H1 (cell line): ENCODE data around the gene AGAP3. TPM values are rescaled to one million over a fixed set of nuclear protein-coding genes. Genes with fewer than 3 reads are reported as not detected.

ENCODE experiments used
- CTCF ChIA-PET: fragments of 300-600 bp; sonication (Branson Sonifier 250); formaldehyde crosslinking; loops from one replicate; lab custom pipeline; 2021; ENCODE audit not compliant: partially characterized antibody; lab: Charles Lee
- POLR2A ChIA-PET: fragments of 300-600 bp; sonication (Branson Sonifier 250); formaldehyde crosslinking; loops from one replicate; lab custom pipeline; 2021; ENCODE audit warnings: inconsistent platforms; ENCODE audit not compliant: partially characterized antibody; lab: Charles Lee
- DNase-seq, 2 experiments: peaks; one replicate each; pipeline versions ENCODE4 v3.0.0 to v3.0.0-alpha.2; 2010 to 2022; ENCODE audit warnings: low spot score in 2 of 2, low read depth in 1 of 2, mixed read lengths in 1 of 2
- FAIRE-seq: peaks from 2 replicates; lab custom pipeline; 2011; peaks lifted over from hg19 to GRCh38; lab: Jason Lieb, UNC
- H2AFZ ChIP-seq: 2 replicates; pipeline ENCODE4 v1.8.1; 2012; ENCODE audit warnings: low read length, inconsistent platforms
- H2AK5ac ChIP-seq: 2 replicates; pipeline ENCODE4 v1.6.1; 2013; ENCODE audit warnings: low read depth, low read length
- H2BK120ac ChIP-seq: replicated peaks from 2 replicates; pipeline ENCODE3; 2013; ENCODE audit warnings: low read depth, low read length, inconsistent platforms
- H2BK12ac ChIP-seq: 2 replicates; pipeline ENCODE4 v1.6.1; 2013; ENCODE audit warnings: low read depth, low read length
- H2BK15ac ChIP-seq: 2 replicates; pipeline ENCODE4 v1.6.1; 2013; ENCODE audit warnings: low read length
- H2BK20ac ChIP-seq: 2 replicates; pipeline ENCODE4 v1.6.1; 2013; ENCODE audit warnings: low read length
- H2BK5ac ChIP-seq: 2 replicates; pipeline ENCODE4 v1.6.1; 2013; ENCODE audit warnings: low read depth, low read length
- H3K14ac ChIP-seq: 2 replicates; pipeline ENCODE4 v1.6.1; 2013; ENCODE audit warnings: inconsistent platforms; ENCODE audit not compliant: insufficient read length
- H3K18ac ChIP-seq: 2 replicates; pipeline ENCODE4 v1.6.1; 2013; ENCODE audit warnings: low read length; ENCODE audit errors: extremely low read depth
- H3K23ac ChIP-seq: 2 replicates; pipeline ENCODE4 v1.6.1; 2013; ENCODE audit warnings: inconsistent platforms; ENCODE audit not compliant: insufficient read length
- H3K23me2 ChIP-seq: 2 replicates; pipeline ENCODE4 v1.6.1; 2013; ENCODE audit warnings: low read depth, low read length
- H3K27ac ChIP-seq: 2 replicates; pipeline ENCODE4 v1.6.1; 2011; ENCODE audit warnings: low read depth, low read length, inconsistent platforms
- H3K27me3 ChIP-seq, 4 experiments: replicated peaks in 1 of 4; 1 replicate in 1 of 4; 2 replicates in 3 of 4; pipeline versions ENCODE4 v1.6.1 to v1.8.1; 2011 to 2013; ENCODE audit warnings: low read length in 3 of 4, mild to moderate bottlenecking in 3 of 4, inconsistent platforms in 2 of 4, mixed read lengths in 2 of 4, moderate library complexity in 1 of 4; ENCODE audit not compliant: control insufficient read depth in 3 of 4, insufficient read depth in 3 of 4; ENCODE audit errors: extremely low read depth in 1 of 4
- H3K36me3 ChIP-seq, 4 experiments: 2 replicates each; pipeline versions ENCODE4 v1.6.1 to v1.8.1; 2011 to 2013; ENCODE audit warnings: mild to moderate bottlenecking in 4 of 4, low read length in 3 of 4, moderate library complexity in 2 of 4, control low read depth in 1 of 4, inconsistent platforms in 1 of 4; ENCODE audit not compliant: insufficient read depth in 4 of 4, control insufficient read depth in 2 of 4
- H3K4ac ChIP-seq: replicated peaks from 2 replicates; pipeline ENCODE3; 2013; ENCODE audit warnings: low read length, low read depth, mixed read lengths, inconsistent platforms; ENCODE audit not compliant: insufficient read length
- H3K4me1 ChIP-seq, 4 experiments: replicated peaks in 1 of 4; 1 replicate in 1 of 4; 2 replicates in 3 of 4; pipeline versions ENCODE4 v1.6.1 to v1.8.1; 2011 to 2013; ENCODE audit warnings: low read length in 3 of 4, inconsistent platforms in 2 of 4, mixed read lengths in 1 of 4; ENCODE audit not compliant: insufficient read depth in 4 of 4, control insufficient read depth in 3 of 4
- H3K4me2 ChIP-seq, 2 experiments: 2 replicates each; pipeline versions ENCODE4 v1.6.1 to v1.8.1; 2011 to 2013; ENCODE audit warnings: low read depth in 2 of 2, low read length in 2 of 2, control low read depth in 1 of 2, inconsistent platforms in 1 of 2, mild to moderate bottlenecking in 1 of 2; ENCODE audit not compliant: insufficient read depth in 1 of 2
- H3K4me3 ChIP-seq, 4 experiments: fragments of 200-600, 300-600 bp in 1 of 4; sonication (generic), shearing (Covaris generic), sonication (Bioruptor Twin) in 1 of 4; 2 replicates each; pipeline versions ENCODE4 v1.5.1 to v1.8.1; 2011 to 2016; ENCODE audit warnings: low read length in 4 of 4, low read depth in 3 of 4, control low read depth in 2 of 4, inconsistent platforms in 2 of 4, mild to moderate bottlenecking in 2 of 4, mixed read lengths in 1 of 4, moderate library complexity in 1 of 4; ENCODE audit not compliant: insufficient read depth in 2 of 4; ENCODE audit errors: extremely low read depth in 1 of 4
- H3K56ac ChIP-seq: replicated peaks from 2 replicates; pipeline ENCODE3; 2013; ENCODE audit warnings: low read depth, mild to moderate bottlenecking, mixed read lengths, low read length, inconsistent platforms; ENCODE audit not compliant: insufficient read length
- H3K79me1 ChIP-seq: 2 replicates; pipeline ENCODE4 v1.6.1; 2013; ENCODE audit warnings: low read depth, low read length, control low read depth
- H3K79me2 ChIP-seq, 2 experiments: 2 replicates each; pipeline versions ENCODE4 v1.6.1 to v1.8.1; 2012 to 2013; ENCODE audit warnings: low read length in 2 of 2, mild to moderate bottlenecking in 2 of 2, inconsistent platforms in 1 of 2; ENCODE audit not compliant: insufficient read depth in 2 of 2, control insufficient read depth in 1 of 2
- H3K9ac ChIP-seq, 4 experiments: replicated peaks in 1 of 4; 1 replicate in 1 of 4; 2 replicates in 3 of 4; pipeline versions ENCODE4 v1.6.1 to v1.8.1; 2011 to 2013; ENCODE audit warnings: low read depth in 3 of 4, low read length in 3 of 4, control low read depth in 2 of 4, mild to moderate bottlenecking in 2 of 4, moderate library complexity in 2 of 4, inconsistent platforms in 1 of 4; ENCODE audit errors: extremely low read depth in 1 of 4
- H3K9me3 ChIP-seq, 2 experiments: 2 replicates each; pipeline versions ENCODE4 v1.6.1 to v1.8.1; 2012 to 2013; ENCODE audit warnings: mild to moderate bottlenecking in 2 of 2, moderate library complexity in 2 of 2, control low read depth in 1 of 2, inconsistent platforms in 1 of 2, low read depth in 1 of 2, low read length in 1 of 2, mixed read lengths in 1 of 2; ENCODE audit not compliant: insufficient read depth in 2 of 2
- H4K20me1 ChIP-seq, 2 experiments: replicated peaks in 1 of 2; 2 replicates each; pipeline versions ENCODE3 to v1.8.1; 2011 to 2013; ENCODE audit warnings: inconsistent platforms in 2 of 2, low read length in 2 of 2, mild to moderate bottlenecking in 1 of 2; ENCODE audit not compliant: insufficient read depth in 2 of 2, control insufficient read depth in 1 of 2
- H4K5ac ChIP-seq: 2 replicates; pipeline ENCODE4 v1.6.1; 2013; ENCODE audit warnings: low read length, low read depth, mixed read lengths, inconsistent platforms; ENCODE audit not compliant: insufficient read length
- H4K8ac ChIP-seq: 2 replicates; pipeline ENCODE4 v1.8.0; 2013; ENCODE audit warnings: mild to moderate bottlenecking, moderate library complexity, low read length, inconsistent platforms; ENCODE audit not compliant: insufficient read depth; ENCODE audit errors: extremely low read depth
- H4K91ac ChIP-seq: replicated peaks from 2 replicates; pipeline ENCODE3; 2013; ENCODE audit warnings: low read length, mixed read lengths, inconsistent platforms; ENCODE audit not compliant: insufficient read length
- EGR1 ChIP-seq: IDR thresholded peaks from 2 replicates; pipeline ENCODE4 v1.6.1; 2011; ENCODE audit warnings: low read depth, low read length, borderline replicate concordance
- SP1 ChIP-seq: IDR thresholded peaks from 2 replicates; pipeline ENCODE4 v1.6.1; 2011; ENCODE audit warnings: low read depth, low read length
- WGBS, 2 experiments: shearing (Covaris generic) in 1 of 2; methylation state at CpG; one replicate each; pipeline versions ENCODE4 v1.1.6 to v1.1.7; 2013 to 2015; ENCODE audit warnings: low lambda C conversion rate in 2 of 2, mixed read lengths in 2 of 2, inconsistent platforms in 1 of 2, low coverage in 1 of 2, missing lambda C conversion rate in 1 of 2; ENCODE audit not compliant: insufficient replicate concordance in 2 of 2, insufficient coverage in 1 of 2, insufficient read length in 1 of 2; ENCODE audit errors: extremely low coverage in 1 of 2, missing lambda C conversion rate in 1 of 2; 5-methylcytosine and 5-hydroxymethylcytosine counted together
- polyA plus RNA-seq, 7 experiments: library from polyadenylated mRNA; depleted of rRNA in 3 of 7; stranded (reverse) in 5 of 7; unstranded in 2 of 7; fragments of >200 nt in 5 of 7; fragments of 200-250 nt in 2 of 7; gene quantifications; 1 replicate in 5 of 7; 2 replicates in 1 of 7; 4 replicates in 1 of 7; pipeline versions ENCODE4 v1.2.1 to v1.2.3, GENCODE V29; 2011 to 2013; ENCODE audit warnings: missing spikeins in 2 of 7, mixed read lengths in 2 of 7
- total RNA-seq: library from RNA; stranded (reverse); fragmentation: NEBNext Ultra II Directional; extraction: Animal tissue kit (Norgen Biotek cat#: 25700); gene quantifications from 2 replicates; pipeline ENCODE4 v1.2.1, GENCODE V29; 2021

The AGAP3 gene
- total and polyA plus RNA-seq, 2 of the 8 experiments (the other 6 are each of a cell fraction or from before 2014, with no cell fraction given): 66.4 to 120 TPM

GRCh38 chr7:151045967-151046366 lies 40.3 kb upstream of the AGAP3 start:
- no peak overlapping the region for H2AK5ac ChIP-seq
- no peaks in the 10 kb centered on the region for H3K79me1 ChIP-seq
- ChIA-PET POLR2A (interaction anchor here (0.9 kb wide), 1 partner anchor 42 kb away, joined by 3 read pairs; no protein-coding TSS in a partner anchor), CTCF (interaction anchor here (1.1 to 3.5 kb wide), 5 partner anchors 11 to 65 kb away, joined by 3 to 20 read pairs (median 8); partner anchors contain the start of gene CDK5)
- peaks cover 4 to 26% (median 17%) of the 10 kb centered on the region in 4 experiments for H3K27me3 ChIP-seq
- WGBS, 2 experiments: 84% methylated on average over 9 of the region's 9 CpGs; no CpG with 5 or more reads in 1 of the 2 experiments
- H3K56ac ChIP-seq: no peak overlapping the region
- no peak overlapping the region for H2AFZ ChIP-seq
- H3K9me3 ChIP-seq: no peaks in the 10 kb centered on the region
- no peak overlapping the region for H4K91ac ChIP-seq
- no peaks in the 10 kb centered on the region for H3K79me2 ChIP-seq
- H3K4me3 ChIP-seq: no peak overlapping the region
- no peak overlapping the region for H3K4me2 ChIP-seq
- H3K18ac ChIP-seq: no peak overlapping the region
- peaks cover 0 to 6% (median 3%) of the 10 kb centered on the region in 4 experiments; a peak in 3 of 7 replicates for H3K4me1 ChIP-seq
- H2BK15ac ChIP-seq: no peak overlapping the region
- no peak overlapping the region for H3K23ac ChIP-seq
- no peak overlapping the region for H2BK20ac ChIP-seq
- no peak overlapping the region for H4K8ac ChIP-seq
- DNase-seq: no peak
- H2BK12ac ChIP-seq: no peak overlapping the region
- H3K23me2 ChIP-seq: peaks cover 2% of the 10 kb centered on the region; the same call in 1 of the 2 replicates
- H4K5ac ChIP-seq: no peak overlapping the region
- H3K9ac ChIP-seq: no peak overlapping the region
- H2BK5ac ChIP-seq: no peak overlapping the region
- H3K36me3 ChIP-seq: no peaks in the 10 kb centered on the region
- no peak overlapping the region for H3K4ac ChIP-seq
- H3K14ac ChIP-seq: no peak overlapping the region
- H3K27ac ChIP-seq: no peak overlapping the region
- H4K20me1 ChIP-seq: peaks cover 2 to 8% of the 10 kb centered on the region in 2 experiments
- TF ChIP-seq EGR1: no peak
- TF ChIP-seq SP1: no peak
- TF ChIP-seq, all 59 proteins: peak for 0
- H2BK120ac ChIP-seq: no peak overlapping the region
- FAIRE-seq: no peak
